HG02870 (cell line): ENCODE results near the gene LRIT2.

Source experiments
- ATAC-seq: cut with Tn5 transposase; IDR thresholded peaks from one replicate; pipeline ENCODE4 v1.9.1; 2021; ENCODE audit warnings: mild to moderate bottlenecking, moderate library complexity; ENCODE audit not compliant: unreplicated experiment

The LRIT2 gene

DNA sequence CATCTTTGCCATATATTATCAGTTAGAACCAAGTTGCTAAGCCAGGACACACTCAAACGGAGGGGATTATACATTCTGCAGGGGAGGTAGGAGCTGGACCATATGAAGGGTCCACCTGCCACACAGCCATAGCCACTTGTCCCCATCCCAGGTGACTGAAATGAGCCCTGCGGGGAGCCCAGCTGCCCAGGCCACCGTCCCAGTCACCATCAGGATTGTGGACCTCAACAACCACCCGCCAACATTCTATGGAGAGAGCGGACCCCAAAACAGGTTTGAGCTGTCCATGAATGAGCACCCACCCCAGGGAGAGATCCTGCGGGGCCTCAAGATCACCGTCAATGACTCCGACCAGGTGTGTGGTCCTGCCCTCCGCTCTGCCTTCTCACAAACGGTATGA lies 17.3 kb downstream of the LRIT2 start:
- no peak for ATAC-seq

DNA sequence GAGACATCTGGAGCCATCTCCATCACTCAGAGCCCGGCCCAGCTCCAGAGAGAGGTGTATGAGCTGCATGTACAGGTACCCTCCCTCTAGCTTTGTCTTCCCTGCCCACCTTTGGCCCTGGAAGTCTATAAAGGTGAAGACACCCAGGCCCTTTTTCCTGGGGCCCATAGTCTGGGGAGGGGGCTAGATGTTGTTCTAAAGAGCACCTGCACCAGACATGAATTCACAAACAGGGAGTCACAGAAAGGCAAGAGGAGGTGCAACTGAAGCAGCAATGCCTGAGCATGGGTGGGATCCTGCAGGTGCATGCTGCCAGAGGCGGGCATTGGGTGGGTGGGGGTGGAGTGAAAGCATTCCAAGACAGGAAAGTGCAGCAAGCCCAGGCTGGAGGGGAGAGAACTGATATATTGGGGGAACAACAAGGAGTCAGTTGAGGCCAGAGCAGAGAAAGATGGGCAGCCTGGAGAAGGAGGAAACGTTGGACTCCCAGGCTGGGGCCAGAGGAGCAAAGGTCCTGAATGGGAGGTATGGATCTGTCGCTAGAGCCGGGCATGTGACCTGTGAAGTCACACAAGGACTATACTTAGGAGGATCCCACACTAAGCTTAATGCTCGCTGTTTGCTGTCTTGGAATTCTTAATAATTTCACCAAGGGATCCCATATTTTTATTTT lies 19.4 kb downstream of the LRIT2 start:
- no peak for ATAC-seq

DNA sequence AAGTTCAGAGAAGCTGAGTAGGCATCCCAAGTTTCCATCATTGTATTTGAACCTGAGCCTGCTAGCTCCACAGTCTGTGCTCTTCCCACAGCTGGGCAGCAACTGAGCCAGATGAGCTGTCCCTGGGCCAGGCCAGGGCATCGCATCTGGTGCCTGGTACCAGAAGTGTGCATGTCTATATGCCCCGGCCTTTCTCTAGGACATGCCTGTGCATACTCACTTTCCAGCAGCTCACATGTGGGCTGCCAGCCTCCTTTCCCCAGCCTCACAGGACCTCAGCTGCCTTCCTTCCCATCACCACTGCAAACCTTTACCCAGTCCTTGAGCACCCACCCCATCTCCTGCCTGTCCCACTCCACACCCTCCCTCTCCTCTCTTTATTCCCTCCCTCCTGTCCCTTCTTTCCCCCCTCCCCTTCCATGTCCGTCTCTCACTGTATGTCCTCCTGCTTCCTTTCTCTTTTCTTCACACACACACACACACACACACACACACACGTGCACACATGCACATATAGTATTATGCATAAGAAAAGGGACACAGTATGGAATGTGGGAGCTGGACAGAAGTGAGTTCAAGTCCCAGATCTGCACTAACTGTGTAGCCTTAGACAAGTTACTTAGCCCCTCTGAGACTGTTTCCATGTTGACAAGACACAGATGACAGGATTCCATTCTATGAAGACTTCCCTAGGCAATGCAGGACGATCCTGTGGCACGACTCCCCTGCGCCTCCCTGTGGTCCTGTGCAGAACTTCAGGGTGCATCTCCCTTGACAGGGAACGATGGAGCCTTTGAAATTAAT lies 20.1 kb downstream of the LRIT2 start:
- peak; percentile 64 for ATAC-seq

DNA sequence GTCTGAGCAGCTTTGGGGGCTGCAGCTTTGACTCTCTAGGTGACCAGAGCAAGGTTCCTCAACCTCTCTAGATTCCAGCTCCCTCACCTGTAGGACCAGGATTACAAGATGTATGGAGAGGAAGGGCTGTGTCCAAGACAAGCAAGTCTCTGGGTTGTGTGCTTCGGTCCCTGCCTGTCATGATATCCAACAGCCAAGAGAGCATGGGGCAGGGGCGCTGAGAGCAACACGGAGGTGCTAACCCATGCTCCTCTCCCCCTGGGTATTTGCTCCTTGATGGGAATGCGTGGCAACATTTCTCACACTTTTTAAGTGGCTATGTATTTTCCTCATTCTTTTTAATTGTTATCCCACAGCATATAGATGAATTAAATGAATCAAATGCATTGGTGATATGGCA lies 20.7 kb downstream of the LRIT2 start:
- ATAC-seq = no peak

GRCh38 chr10:84204122-84204521 lies 21.2 kb downstream of the LRIT2 start:
- ATAC-seq = peak; percentile 59

GRCh38 chr10:84202349-84202748 lies 23.0 kb downstream of the LRIT2 start:
- no peak for ATAC-seq

- ATAC-seq = no peak
Measured at GRCh38 chr10:84201682-84202081, 23.7 kb downstream of the LRIT2 start.

- ATAC-seq = no peak
Measured at GRCh38 chr10:84201244-84201606, 24.1 kb downstream of the LRIT2 start.

DNA sequence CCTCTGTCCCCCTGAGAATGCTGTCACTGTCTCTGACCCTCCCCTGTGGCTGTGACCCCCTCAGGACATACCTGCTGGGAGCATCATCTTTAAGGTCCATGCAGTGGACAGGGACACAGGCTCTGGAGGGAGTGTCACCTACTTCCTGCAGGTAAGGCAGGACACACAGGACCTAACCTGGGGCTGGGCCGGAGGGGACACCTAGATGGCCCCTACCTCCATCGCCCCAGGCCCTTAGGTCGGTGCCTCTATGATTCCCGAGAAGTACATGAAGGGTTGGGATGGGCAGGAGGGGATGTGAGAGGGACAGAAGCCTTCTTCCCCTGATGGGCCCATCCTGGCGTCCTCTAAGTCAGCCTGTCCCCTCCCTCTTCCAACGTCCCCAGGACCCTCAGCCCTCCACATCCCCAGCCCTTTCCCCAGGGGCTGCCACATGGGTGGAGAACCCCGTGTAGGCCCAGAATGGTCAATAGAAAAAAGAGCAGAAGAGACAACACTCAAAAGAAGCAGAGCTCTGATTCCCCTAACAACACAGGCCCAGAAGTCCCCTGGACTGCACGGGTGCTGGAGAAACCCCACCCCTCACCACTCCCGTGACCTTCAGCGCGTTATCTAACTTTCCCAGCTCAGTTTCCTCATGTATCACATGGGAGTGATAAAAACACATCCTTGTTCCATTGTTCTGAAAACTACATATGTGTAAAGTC lies 24.7 kb downstream of the LRIT2 start:
- no peak for ATAC-seq

DNA sequence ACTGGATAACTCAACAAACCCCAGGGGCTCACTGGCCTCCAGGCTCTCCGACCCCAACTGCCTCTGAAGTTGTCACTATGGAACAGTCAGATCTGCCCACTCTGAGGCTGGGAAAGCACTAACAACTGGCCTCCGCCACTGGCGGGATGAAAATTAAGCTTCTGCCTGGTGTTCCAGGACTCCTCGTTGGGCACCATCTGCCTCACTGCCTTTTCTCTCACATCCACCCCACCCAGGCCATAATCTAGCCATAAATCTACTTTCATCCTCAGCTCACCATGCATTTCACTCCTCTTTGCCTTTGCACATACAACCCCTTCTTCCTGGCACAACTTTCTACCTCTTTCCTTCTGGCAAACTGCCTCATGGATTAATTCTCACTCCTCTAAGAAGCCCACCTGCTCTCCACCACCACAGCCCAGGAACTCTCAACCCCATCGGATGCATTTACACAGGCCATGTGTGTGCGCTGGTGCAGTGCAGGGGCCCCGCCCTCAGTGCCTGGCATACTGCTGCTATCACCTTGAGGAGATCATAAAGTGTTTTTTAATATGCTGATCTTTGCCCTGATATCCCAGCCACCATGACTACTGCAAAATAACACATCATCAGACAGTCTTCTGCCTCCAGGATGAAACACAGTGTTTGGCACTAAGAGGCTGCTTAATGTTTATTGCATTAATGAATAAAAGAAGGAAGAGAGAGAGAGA lies 27.0 kb downstream of the LRIT2 start:
- no peak for ATAC-seq

DNA sequence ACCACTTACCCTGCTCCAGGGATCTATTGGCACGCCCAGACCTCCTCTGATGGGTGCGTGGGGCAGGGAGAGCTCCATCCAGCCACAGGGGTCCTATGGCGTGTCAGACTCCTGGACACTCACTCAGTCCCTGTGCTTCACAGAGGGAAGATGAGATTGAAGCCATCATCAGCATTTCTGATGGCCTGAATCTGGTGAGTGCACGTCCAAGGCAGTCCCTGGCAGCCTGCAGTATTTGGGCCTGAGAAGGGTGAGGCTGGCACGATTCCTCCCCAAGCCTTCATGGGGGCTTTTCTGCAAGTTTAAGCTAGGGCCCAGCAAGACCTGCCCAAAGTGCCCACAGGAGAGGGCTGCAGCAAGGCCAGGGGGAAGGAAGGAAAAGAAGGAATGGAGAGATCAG lies 27.7 kb downstream of the LRIT2 start:
- ATAC-seq = no peak

- no peak for ATAC-seq
Measured at GRCh38 chr10:84196941-84197340, 28.4 kb downstream of the LRIT2 start.

DNA sequence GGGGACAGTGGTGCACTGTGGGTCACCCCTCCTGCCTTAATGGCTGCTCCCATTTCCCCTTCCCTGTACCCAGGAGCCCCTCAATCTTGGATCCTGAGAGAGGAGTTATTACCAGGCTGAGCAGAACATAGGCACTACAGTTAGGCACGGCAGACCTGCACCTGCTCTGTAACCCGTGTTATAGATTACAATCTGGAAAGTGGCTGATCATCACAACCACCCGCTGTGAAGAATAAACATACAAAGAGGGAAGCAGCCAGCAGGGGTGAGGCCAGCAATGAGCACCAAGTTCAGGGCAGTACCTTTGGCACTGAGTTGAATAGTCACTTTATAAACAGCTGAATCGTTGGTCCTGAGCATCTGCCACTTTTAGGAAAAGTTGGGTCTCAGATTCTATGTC lies 29.3 kb downstream of the LRIT2 start:
- ATAC-seq = no peak

GRCh38 chr10:84195044-84195830 lies 30.1 kb downstream of the LRIT2 start:
- ATAC-seq = no peak

DNA sequence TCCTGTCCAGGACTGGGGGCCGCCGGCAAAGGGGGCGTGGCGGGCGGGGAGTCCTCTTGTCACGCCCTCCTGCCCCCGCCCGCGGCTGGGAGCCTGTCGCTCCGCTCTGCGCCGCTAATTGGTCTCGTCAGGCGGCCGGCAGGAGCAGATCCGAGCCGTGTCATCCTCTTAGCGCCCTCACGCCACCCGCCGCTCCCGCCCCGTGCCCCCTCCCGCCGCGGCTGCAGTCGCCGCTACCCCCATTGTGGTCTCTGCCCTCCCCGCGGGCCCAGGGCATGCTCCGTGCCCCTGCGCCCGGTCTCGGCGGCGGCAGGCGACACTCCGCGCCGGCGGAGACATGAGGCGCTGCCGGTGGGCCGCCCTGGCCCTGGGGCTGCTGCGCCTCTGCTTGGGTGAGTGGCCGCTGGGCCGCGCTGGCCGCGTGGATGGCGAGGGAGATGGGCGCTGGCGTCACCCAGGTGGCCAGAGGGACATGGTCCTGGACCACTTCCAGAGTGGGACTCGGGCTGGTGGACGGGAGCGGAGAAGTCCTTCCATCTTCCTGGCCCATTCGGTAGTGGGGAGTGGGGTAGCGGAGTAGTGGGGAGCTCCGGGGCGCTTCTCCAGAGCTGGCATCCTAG lies 30.8 kb downstream of the LRIT2 start, which contains the start of gene CDHR1:
Gene CDHR1 (plus strand): TSS at position 114 of the 620 bp plus-strand sequence. CDS start 224 bp downstream, at position 338.
- peak; percentile 77 for ATAC-seq

GRCh38 chr10:84193846-84194423 lies 31.4 kb downstream of the LRIT2 start:
- ATAC-seq = no peak

DNA sequence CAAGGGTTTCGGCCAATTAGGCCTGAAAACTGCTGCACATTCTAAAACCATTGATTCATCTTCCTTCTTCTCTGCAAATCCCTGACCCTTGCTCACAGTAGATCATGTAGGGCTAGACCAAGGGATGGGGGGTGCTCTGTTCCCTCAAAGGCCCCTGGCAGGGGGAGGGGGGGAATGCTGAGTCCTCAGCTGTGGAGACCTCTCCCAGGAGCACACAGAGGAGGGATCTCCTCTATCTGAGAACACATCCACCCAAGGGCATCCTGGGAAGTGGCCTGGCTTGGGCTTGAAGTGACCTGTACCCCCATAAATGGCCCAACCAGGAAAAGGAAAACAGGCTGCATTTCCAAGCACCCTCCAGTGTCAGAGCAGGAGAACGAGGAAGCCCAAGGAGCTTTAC lies 32.0 kb downstream of the LRIT2 start:
- ATAC-seq = no peak

- ATAC-seq = no peak
Measured at GRCh38 chr10:84191106-84191505, 34.2 kb downstream of the LRIT2 start.

- ATAC-seq = no peak
Measured at GRCh38 chr10:84190621-84191020, 34.7 kb downstream of the LRIT2 start.

DNA sequence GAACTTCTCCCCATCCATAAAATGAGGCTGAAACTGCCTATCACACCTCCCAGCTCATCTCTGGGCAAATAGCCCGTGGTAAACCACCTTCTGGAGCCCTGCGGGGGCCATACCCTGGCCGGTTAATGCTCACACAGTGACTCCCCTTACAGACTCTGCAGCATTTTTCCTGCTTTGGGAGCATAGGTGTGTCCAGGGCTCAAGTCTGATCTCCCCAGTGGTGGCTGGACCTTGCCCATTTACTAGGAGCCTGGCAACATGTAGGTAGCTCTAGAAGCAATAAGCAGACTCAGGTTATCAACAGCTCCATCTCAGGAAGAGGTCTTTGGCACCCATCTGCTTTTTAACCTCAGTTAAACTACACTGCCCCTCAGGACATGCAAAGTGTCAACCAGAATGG lies 36.5 kb downstream of the LRIT2 start:
- no peak for ATAC-seq
